Activated CD4-positive, alpha-beta T cell treated with anti-CD3 and anti-CD28 coated beads for 4 hours (primary cell): ENCODE measurements around the gene UNC5B.

Source experiments
- DNase-seq, 2 donors: peaks; one replicate each; pipeline ENCODE4 v3.0.0-alpha.2; 2020

The UNC5B gene

GRCh38 chr10:71223347-71224058 lies 11.1 kb downstream of the UNC5B start:
- DNase-seq = no peak

- DNase-seq = no peak
Measured at GRCh38 chr10:71225291-71226058, 13.1 kb downstream of the UNC5B start.

GRCh38 chr10:71228875-71229675 lies 16.7 kb downstream of the UNC5B start:
- DNase-seq = no peak

DNA sequence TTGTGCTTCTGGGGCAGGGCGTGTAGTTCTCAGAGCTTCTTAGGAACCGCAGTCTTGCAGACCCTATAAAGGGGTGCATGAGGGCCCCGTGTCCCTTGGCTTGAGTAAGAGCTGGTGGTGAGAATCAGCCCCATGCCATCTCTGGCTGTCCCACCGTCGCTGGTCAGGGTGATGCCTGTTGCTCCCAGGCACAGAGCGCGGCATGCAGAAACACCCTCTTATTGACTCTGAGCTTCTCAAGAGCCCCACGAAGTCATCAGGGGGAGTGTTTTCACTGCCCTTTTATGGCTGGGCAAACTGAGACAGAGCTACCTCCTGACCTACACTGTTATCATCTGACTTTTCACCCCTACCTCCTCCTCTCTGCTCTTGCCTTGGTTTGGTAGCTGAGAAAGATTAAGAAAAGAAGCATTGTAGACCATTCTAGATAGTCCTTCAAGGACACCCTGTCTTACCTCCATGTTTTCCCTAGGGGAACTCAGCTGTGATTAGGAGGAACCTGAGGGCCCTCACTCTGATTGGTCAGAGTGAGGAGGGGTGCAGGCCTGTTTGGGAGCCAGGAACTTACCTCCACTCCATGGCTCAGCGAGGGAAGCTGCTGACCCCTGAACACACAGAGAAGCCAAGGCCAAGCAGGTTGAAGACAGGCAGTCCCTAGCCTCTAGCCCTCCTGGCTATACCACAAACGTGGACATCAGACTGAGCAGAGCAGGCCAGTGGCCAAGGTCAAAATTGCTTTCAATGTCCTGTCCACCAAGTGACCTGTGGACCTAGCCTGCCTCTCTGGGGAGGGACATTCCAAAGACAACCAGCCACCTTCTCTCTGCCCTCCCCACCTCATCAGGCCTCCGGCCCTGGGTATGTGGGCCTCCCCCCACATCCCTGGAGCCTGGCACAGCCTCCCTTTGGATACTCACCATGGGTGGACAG lies 17.6 kb downstream of the UNC5B start:
- DNase-seq = no peak

- no peak for DNase-seq
Measured at GRCh38 chr10:71230656-71231025, 18.3 kb downstream of the UNC5B start.

- DNase-seq = no peak
Measured at GRCh38 chr10:71231206-71231605, 18.8 kb downstream of the UNC5B start.

DNA sequence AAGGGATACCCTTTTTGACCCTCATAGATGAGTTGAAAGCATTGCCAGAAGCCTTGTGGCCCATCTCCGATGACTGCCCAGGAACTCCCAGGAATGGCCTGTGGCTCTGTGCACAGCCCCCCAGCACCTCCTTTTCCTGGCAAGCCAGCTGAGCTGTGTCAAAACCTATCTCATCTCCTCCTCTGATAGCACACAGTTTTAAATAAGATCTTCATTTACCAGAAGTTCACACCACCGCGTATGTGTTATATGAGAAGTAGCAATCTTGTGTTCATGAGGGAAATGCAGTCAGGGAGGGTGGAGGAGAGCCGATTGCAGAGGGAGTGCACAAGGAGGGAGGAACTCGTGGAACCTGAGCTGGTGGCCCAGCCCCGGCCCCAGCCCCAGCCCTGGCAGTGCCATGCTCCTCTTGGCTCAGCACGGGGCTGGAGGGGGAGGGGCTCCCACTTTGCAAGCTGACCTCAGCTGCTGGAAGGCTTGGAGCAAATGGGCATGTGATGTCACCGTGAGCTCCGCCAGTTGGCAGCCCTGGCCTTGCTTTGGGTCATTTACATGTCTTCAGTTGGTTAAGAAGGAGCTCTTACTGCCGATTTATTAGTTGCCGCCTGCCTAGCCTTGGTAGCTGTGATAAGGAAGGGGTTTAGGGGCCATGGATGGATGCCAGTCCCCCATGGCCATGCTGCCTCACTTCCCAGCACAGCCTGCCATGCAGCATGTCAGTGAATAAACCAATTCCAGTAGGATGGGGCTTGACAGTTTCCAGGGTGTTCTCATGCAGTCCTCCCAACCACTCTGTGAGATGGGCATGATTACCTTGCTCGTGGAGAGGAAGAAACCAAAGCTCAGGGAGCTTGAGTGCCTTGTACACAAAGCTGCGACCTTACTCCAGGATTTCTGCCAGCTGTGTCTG lies 20.0 kb downstream of the UNC5B start:
- no peak for DNase-seq

DNA sequence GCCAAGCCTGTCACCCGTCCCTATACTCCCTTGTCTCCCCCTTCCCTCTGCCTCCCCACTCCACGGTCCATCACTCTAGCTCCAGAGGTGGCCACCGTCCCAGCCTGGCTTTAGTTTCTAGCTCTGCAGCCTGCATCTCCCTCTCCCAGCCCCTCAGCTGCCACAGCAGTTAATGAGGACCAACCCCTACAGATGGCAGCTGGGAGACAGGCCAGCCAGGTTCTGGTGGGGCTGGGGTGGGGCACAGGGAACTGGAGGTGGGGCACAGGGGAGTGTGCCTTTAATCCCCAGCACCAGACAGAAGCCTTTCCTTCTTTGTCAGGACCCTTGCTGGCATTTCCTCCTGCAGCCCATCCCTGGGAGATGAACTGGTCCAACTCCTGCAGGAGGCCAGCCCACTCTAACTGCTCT lies 21.1 kb downstream of the UNC5B start:
- DNase-seq = no peak

DNA sequence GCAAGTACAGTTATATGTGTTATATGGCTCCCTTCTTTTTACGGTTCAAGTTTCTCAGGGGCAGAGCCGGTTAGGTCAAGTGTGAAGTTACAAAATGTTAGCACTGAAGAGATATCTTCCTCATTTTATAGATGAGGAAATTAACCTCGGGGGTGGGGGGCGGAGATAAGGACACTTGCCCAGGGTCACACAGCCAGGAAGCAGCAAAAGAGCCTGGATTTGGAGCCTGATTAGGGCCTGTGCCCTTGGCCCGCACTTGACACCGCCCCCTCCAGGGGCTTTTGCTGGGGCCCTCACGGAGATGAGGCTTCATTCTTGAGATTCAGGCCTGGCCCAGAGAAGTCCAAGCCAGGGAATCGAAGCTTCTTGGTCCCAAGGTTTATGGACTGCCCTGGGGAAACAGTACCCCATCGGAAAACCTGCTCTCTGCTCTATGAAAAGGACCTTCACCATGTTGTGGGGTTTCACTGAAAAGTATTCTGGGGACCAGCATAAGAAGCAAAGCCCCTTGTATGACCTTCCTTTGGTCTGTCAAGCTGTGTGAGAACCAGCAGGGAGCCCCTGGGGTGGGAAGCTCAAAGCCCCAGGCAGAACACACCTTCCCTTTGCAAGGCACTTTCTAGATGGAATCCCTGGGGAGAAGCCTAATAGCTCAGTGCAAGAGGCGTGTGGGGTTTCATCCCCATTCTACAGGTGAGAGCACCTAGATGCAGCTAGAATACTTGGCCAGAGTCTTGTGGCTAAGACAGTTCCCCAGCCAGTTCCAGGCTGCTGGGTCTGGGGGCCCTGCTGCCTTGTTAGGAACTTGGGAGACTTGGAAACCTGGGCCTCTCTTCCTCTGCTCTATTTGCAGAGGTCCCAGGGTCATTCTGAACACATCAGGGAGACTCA lies 21.9 kb downstream of the UNC5B start:
- DNase-seq = no peak

- no peak for DNase-seq
Measured at GRCh38 chr10:71234970-71235685, 22.8 kb downstream of the UNC5B start.

DNA sequence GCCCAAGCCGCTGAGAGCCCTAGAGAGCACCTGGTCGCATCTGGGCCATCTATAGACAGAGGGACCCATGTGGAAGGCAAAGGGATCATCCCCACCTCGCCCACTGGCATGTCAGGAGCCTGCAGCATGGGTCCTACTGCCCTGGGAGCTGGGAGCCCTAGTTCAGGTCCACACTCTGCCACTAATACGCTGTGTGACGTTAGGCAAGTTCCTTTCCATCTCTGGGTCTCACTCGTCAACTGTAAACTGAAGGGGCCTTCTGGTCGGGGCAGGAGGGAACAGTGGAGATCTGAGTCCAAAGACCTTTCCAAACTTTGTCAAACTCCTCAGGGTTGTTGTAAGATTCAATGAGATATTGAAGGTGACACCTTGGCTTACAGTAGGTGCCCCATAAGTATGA lies 23.4 kb downstream of the UNC5B start:
- no peak for DNase-seq

DNA sequence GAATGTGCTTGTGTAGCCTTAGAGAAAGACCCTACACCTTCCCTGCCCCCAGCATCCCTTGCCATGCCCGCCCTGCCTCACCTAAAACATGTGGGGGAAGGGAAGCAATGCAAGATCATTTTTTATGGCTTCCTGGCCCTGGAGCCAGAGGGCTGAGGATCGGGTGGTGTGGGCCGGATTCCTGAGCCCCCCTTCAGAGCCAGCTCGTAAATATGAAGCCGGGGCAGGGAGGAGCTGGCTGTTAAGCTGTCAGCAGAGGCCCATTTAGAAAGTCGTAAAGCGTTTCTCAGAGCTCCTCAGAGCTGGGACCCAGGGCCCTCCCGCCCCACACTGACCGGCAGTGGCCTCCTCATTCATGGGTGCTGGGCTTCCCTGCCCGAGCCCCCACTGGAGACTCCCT lies 23.9 kb downstream of the UNC5B start:
- no peak for DNase-seq

GRCh38 chr10:71236822-71237682 lies 24.7 kb downstream of the UNC5B start:
- DNase-seq = no peak

DNA sequence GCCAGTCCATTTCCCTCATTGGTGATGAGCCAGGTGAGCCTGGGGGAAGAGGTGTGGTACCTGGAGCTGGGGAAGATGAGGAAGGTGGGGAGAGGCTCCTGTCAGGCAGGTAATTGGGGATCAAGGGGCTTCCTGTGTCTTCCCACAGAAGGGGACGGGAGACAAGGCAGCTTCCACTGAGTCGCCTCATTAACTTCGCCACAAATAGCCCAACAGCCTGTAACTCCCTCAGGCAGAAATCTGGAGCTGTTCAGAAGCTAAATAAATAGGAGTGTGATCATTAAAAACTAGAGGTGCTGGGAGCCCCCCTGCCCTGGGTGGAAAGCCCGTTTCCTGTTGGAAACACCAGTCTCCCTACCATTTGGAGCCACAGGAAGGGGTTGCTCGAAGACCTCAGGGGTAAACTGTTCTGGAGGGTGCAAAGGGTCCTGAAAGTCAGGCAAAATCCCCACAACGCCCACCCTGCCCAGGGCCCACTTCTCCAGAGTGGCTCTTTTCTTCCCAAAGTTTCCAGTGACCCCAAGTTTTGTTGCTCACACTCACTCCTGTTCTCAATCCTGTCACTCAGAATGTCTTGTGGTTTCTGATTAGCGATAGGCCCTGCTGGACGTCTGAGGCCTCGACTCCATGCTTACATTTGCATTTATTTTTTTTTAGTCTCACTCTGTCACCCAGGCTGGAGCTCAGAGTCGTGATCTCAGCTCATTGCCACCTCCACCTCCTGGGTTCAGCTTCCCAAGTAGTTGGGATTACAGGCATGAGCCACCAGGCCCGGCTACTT lies 25.7 kb downstream of the UNC5B start:
- DNase-seq = no peak

GRCh38 chr10:71238626-71239025 lies 26.3 kb downstream of the UNC5B start:
- DNase-seq = no peak

DNA sequence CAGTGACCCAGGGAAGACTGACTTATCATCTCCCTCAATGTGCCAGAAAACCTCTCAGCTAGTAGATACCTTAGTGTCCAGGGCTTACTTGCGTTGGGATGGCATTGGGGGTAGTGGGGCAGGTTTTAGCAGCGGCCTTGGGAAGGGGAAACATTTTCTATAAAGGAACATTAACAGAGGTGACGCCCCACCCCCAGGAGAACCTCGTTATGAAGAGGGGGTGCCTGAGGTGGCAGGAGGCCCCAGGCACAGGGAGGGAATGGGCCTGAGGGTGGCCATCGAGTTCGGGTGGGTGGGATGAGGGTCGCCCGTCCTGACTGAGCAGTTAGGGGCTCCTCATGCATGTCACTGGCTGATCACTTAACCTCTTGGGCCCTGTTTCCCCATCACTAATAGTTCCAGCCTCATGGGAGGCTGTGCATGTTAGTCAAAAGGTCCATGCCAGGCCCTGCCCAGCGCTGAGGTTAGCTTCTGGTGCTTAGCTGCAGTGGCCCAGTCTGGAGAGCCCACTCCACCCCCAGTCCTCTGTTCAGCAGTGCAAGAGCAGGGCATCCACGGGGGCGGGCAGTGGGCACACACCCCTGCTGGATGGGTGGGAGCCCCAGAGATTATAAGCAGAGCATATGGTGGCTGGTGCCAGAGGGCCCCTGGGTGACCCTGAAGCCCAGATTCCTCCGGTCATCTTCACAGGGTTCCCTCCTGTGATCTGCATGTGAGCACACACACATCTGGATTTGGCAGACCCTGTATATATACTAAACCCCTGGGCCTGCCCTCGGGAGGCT lies 27.0 kb downstream of the UNC5B start:
- DNase-seq = no peak
